H1 (cell line): ENCODE data around the gene PI4KA.

Experiments
- ATF2 ChIP-seq: IDR thresholded peaks from 2 replicates; pipeline ENCODE4 v1.6.1; 2012; ENCODE audit warnings: low read length, inconsistent platforms
- EP300 ChIP-seq, 2 experiments: IDR thresholded peaks; 1 replicate in 1 of 2; 2 replicates in 1 of 2; pipeline ENCODE4 v1.6.1; 2011 to 2012; ENCODE audit warnings: low read depth in 2 of 2, low read length in 2 of 2, mild to moderate bottlenecking in 2 of 2, borderline replicate concordance in 1 of 2, inconsistent platforms in 1 of 2, moderate library complexity in 1 of 2
- GABPA ChIP-seq: IDR thresholded peaks from 2 replicates; pipeline ENCODE4 v1.6.1; 2011; ENCODE audit warnings: mild to moderate bottlenecking, low read length, moderate library complexity, borderline replicate concordance; ENCODE audit not compliant: insufficient read depth
- HDAC2 ChIP-seq, 2 experiments: fragments of 300-600 bp in 1 of 2; sonication (generic) in 1 of 2; IDR thresholded peaks; 2 replicates each; pipeline ENCODE4 v1.6.1; 2011 to 2012; ENCODE audit warnings: low read depth in 2 of 2, low read length in 2 of 2, mild to moderate bottlenecking in 2 of 2, moderate library complexity in 2 of 2, borderline replicate concordance in 1 of 2, inconsistent platforms in 1 of 2
- NRF1 ChIP-seq: IDR thresholded peaks from 2 replicates; pipeline ENCODE4 v1.6.1; 2011; ENCODE audit warnings: mild to moderate bottlenecking, low read depth, low read length, improper control_type of control experiment
- PHF8 ChIP-seq: fragments of 200-600 bp; sonication (generic); conservative IDR thresholded peaks from 2 replicates; pipeline ENCODE4 v1.7.1; 2012; ENCODE audit warnings: low read depth, mild to moderate bottlenecking, inconsistent platforms, low read length, moderate library complexity
- POLR2AphosphoS5 ChIP-seq: IDR thresholded peaks from 2 replicates; pipeline ENCODE4 v1.6.1; 2011; ENCODE audit warnings: low read depth, low read length
- TAF1 ChIP-seq: IDR thresholded peaks from 2 replicates; pipeline ENCODE4 v1.6.1; 2011; ENCODE audit warnings: mild to moderate bottlenecking, low read depth, low read length
- TF ChIP-seq, protein P1 (sequence below), 3 experiments: IDR thresholded peaks; 1 replicate in 2 of 3; 2 replicates in 1 of 3; pipeline versions ENCODE4 v1.5.1 to v1.6.1; 2011; ENCODE audit warnings: low read length in 3 of 3, mild to moderate bottlenecking in 3 of 3, inconsistent platforms in 2 of 3, low read depth in 1 of 3, moderate library complexity in 1 of 3; ENCODE audit not compliant: insufficient read depth in 1 of 3; ENCODE audit errors: control extremely low read depth in 1 of 3

GRCh38 chr22:20798974-20799373 lies 59.6 kb downstream of the PI4KA start:
- TF ChIP-seq PHF8 (no peak), ATF2 (no peak), GABPA (no peak), POLR2AphosphoS5 (no peak), TAF1 (no peak), EP300 (IDR thresholded peaks at IDR 0.05; ENCODE audit: borderline replicate concordance in 1 of 2, low read depth in 2 of 2, low read length in 2 of 2) (no peak), HDAC2 (IDR thresholded peaks at IDR 0.05; ENCODE audit: borderline replicate concordance in 1 of 2, low read depth in 2 of 2, low read length in 2 of 2) (no peak), NRF1 (no peak)
- TF ChIP-seq, protein P1, sequence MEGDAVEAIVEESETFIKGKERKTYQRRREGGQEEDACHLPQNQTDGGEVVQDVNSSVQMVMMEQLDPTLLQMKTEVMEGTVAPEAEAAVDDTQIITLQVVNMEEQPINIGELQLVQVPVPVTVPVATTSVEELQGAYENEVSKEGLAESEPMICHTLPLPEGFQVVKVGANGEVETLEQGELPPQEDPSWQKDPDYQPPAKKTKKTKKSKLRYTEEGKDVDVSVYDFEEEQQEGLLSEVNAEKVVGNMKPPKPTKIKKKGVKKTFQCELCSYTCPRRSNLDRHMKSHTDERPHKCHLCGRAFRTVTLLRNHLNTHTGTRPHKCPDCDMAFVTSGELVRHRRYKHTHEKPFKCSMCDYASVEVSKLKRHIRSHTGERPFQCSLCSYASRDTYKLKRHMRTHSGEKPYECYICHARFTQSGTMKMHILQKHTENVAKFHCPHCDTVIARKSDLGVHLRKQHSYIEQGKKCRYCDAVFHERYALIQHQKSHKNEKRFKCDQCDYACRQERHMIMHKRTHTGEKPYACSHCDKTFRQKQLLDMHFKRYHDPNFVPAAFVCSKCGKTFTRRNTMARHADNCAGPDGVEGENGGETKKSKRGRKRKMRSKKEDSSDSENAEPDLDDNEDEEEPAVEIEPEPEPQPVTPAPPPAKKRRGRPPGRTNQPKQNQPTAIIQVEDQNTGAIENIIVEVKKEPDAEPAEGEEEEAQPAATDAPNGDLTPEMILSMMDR (IDR thresholded peaks at IDR 0.05; ENCODE audit: control extremely low read depth in 1 of 3, insufficient read depth in 1 of 3, low read depth in 1 of 3, low read length in 3 of 3) = no peak
